Erythroblast (primary cell): Measurements from ENCODE around the gene RMI2.

ENCODE experiments used
- GATA1 ChIP-seq: IDR thresholded peaks from 2 replicates; pipeline ENCODE4 v1.6.1; 2011; ENCODE audit warnings: low read depth, mild to moderate bottlenecking, control low read depth, low read length, moderate library complexity
- POLR2A ChIP-seq: IDR thresholded peaks from 2 replicates; pipeline ENCODE4 v1.6.1; 2011; ENCODE audit warnings: mild to moderate bottlenecking, low read length

DNA sequence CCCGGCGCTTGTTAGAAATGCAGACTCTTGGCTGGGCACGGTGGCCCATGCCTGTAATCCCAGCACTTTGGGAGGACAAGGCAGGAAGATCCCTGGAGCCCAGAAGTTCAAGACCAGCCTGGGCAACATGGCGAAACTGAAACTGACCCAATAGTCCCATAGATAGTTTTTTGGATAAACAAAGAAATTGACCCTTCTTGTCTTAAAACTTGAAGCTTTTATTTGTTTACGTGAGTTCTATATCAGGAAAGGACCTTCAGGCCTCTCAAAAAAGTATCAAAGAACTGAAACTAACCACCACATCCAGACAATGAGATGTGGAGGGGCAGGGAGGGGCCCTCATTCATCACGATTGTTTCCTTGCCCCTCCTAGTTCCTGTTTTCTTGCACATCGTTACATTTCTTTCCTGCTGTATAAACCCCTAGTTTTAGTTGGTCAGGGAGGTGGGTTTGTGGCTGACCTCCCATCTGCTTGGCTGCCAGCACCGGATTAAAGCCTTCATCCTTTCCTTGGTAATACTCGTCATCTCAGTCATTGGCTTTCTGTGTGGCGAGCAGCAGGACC, 34.2 kb upstream of the RMI2 start:
- TF ChIP-seq POLR2A: no peak
- no peak for TF ChIP-seq GATA1
